GM21381 (cell line): ENCODE measurements around the gene SPC25.

Experiments
- ATAC-seq: cut with Tn5 transposase; IDR thresholded peaks from one replicate; pipeline ENCODE4 v1.9.1; 2021; ENCODE audit warnings: mild to moderate bottlenecking, moderate library complexity; ENCODE audit not compliant: unreplicated experiment

The SPC25 gene

DNA sequence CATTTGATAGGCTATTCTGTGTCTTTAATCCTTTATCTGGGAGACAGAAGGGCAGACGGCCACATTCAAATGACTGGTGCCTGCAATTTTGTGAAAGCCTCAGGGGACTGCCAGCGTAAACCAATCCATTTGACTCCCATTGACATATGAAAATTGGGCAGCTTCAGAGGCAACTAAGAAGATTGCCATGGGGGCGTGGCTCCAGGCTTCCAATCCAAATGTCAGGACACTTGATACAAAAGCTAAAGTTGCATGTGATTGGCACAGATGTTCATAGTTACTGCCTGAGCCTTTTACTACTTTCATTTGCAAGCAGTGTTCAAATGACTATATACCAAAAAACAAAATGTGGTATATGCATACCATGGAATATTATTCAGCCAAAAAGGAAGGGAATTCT lies 42.0 kb downstream of the SPC25 start:
- no peak for ATAC-seq

DNA sequence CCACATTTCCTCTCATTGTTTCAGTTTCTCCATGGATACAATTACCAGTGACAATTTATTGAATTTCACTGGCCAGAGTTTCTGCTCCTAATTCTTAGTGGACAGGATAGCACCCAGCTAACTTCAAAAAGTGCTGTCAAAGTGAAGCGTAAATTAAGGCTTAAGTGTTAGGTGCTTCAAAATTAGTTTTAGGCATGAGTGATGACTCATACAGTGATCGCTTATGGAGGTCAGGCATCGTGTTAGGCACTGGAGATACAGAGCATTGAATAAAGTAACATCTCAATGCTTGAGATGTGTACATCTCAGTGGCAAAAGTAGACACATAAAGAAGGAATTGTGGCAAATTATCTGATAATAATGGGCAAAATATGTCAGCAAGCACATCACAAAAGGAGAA lies 47.0 kb downstream of the SPC25 start:
- no peak for ATAC-seq

DNA sequence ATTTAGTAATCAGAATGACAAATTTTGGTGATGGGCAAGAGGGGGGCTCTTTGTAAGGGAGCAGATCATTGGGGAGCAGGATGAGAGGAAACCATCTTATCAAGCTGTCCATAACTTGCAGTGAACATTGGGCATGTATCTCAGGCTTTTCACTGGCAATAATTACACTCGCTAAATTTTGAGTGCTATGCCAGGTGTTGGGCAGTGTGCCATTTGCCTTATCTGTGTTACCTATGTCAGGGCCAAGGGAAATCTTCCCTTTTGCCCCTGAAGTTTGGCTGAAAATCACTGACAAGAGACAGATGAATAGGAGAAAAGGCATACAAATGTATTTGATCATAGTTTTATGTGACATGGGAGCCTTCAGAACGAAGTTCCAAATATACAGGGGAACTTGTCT lies 48.8 kb downstream of the SPC25 start:
- no peak for ATAC-seq

DNA sequence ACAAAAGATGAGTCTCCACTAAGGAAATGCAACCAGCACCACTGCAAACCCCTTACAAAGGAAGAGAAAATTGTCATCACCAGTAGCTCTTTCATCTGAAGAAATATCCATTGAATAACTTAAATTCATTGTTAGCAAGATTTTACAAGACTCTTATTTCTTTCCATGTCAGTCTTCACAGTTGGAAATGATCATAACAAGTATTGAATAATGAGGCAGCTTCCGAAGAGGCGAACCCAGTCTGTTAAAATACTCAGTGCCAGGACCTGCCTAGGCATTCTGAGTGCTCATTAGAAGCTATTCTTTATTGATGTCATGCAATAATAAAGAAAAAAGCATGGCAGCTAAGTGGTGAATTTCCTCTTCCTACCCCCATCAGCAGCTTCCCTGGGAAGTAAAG lies 54.3 kb downstream of the SPC25 start:
- no peak for ATAC-seq

DNA sequence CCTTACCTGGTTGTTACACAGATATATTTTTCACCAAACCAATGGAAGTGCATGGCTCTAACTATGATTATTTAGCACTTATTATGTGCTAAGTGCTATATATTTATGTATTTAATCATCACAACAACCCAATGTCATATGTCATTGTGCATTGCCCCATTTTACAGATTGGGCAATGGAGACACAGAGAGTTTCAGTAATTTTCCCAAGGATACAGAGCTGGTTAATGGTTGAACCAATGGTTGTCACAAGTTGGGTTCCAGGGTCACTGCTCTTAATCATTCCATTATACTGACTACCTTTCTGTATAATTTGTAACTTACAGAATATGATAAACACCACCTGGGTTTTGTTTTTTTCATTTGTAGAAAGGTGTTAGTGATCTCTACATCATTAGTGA lies 58.6 kb downstream of the SPC25 start:
- ATAC-seq = no peak

DNA sequence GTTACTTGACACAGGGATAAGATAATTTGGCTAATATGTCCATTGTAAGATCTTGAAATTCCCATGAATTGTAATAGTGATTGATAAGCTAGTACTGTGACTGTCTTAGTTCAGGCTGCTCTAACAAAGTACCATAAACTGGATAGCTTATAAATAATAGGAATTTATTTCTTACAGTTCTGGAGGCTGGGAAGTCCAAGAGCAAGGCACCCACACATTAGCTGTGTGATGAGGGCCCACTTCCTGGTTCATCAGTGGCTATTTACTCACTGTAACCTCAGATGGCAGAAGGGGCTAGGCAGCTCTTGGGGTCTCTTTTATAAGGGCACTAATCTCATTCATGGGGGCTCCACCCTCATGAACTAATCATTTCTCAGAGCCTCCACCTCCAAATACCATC lies 59.3 kb downstream of the SPC25 start:
- no peak for ATAC-seq

DNA sequence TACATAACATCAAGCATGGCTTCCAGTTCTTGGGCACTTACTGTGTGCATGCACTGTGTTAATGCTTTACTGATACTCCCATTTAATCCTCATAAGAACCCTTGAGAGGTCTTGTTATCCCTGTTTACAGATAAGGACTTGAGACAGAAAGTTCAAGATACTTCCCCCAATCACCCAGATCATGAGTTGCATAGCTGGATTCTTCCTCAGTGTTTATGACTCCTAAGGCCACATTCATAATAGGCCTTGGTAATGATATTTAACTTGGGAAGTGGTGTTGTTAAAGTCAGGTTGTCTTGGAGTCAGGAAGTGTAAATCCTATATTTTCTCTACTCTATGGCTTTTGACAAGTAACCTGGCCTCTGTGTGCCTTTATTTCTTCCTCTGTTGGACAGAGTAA lies 65.1 kb downstream of the SPC25 start:
- no peak for ATAC-seq

DNA sequence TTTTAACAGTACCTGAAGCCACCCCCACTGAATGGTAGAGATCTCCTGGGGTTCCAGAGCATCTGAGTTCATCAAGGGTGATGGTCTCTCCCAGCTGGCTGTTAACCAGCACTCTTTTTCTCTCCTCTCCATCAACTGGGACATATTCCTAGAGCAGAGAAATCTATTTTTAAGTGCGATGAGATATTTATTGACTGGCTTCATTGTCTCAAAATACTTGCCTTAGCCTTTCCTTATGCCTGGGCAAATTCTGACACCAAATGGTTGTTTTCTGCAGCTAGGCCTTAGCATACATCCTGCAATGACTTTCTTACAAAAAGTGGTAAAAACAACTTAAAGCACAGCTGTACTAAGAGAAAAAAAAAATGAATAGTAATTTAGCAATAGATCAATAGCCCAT lies 68.2 kb downstream of the SPC25 start:
- no peak for ATAC-seq

DNA sequence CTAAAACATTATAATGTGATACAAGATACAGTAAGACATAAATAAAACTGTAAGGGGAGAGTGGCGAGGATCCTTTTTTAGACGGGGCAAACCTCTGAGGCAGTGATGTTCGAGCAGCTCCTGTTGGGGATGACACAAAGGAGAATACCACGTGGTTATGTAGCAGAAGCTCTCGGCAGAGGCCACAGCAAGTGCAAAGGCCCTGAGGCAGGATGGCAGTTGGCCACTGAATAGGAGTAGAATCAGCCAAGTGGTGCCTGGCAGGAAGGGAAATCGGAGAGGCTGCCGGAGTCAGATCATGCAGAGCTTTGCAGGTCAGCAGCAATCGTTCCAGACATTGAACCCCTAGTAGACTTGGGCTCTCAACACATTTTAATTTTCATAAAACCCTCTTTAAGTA lies 68.7 kb downstream of the SPC25 start:
- no peak for ATAC-seq
